HL-60 (cell line): ENCODE data around the gene C19orf73.

ENCODE experiments used
- CTCF ChIP-seq: IDR thresholded peaks from one replicate; pipeline ENCODE4 v1.5.1; 2011; ENCODE audit warnings: low read length, control low read depth, inconsistent platforms; ENCODE audit not compliant: insufficient read depth
- POLR2AphosphoS5 ChIP-seq: IDR thresholded peaks from 2 replicates; pipeline ENCODE4 v1.6.1; 2012; ENCODE audit warnings: low read depth
- REST ChIP-seq: IDR thresholded peaks from 2 replicates; pipeline ENCODE4 v1.6.1; 2012; ENCODE audit warnings: low read depth; ENCODE audit not compliant: insufficient replicate concordance
- SPI1 ChIP-seq: IDR thresholded peaks from 2 replicates; pipeline ENCODE4 v1.6.1; 2012; ENCODE audit warnings: low read depth, mild to moderate bottlenecking, borderline replicate concordance

GRCh38 chr19:49081273-49081672 lies 37.7 kb downstream of the C19orf73 start:
- TF ChIP-seq CTCF, result no peak
- TF ChIP-seq POLR2AphosphoS5, result no peak
- no peak for TF ChIP-seq SPI1
- TF ChIP-seq REST, result no peak
